BE2C (cell line): ENCODE results near the gene RET.

Source experiments
- DNase-seq: peaks from one replicate; pipeline ENCODE4 v3.0.0-alpha.2; 2020
- H3K27me3 ChIP-seq: fragments of 250-450 bp; sonication (Bioruptor Pico); 2 replicates; pipeline ENCODE4 v1.5.1; 2020; ENCODE audit warnings: mild to moderate bottlenecking
- H3K36me3 ChIP-seq: fragments of 250-450 bp; sonication (Bioruptor Pico); 2 replicates; pipeline ENCODE4 v1.5.1; 2020; ENCODE audit warnings: mild to moderate bottlenecking
- H3K4me1 ChIP-seq: fragments of 250-450 bp; sonication (Bioruptor Pico); 2 replicates; pipeline ENCODE4 v1.5.1; 2020
- H3K4me3 ChIP-seq: 2 replicates; pipeline ENCODE4 v1.5.1; 2011; ENCODE audit warnings: low read depth, low read length
- H3K9me3 ChIP-seq: fragments of 250-450 bp; sonication (Bioruptor Pico); 2 replicates; pipeline ENCODE4 v1.5.1; 2020
- TF ChIP-seq, protein P1 (sequence below): IDR thresholded peaks from 2 replicates; pipeline ENCODE4 v1.5.1; 2012; ENCODE audit warnings: mild to moderate bottlenecking, low read depth, low read length

RET gene

DNA sequence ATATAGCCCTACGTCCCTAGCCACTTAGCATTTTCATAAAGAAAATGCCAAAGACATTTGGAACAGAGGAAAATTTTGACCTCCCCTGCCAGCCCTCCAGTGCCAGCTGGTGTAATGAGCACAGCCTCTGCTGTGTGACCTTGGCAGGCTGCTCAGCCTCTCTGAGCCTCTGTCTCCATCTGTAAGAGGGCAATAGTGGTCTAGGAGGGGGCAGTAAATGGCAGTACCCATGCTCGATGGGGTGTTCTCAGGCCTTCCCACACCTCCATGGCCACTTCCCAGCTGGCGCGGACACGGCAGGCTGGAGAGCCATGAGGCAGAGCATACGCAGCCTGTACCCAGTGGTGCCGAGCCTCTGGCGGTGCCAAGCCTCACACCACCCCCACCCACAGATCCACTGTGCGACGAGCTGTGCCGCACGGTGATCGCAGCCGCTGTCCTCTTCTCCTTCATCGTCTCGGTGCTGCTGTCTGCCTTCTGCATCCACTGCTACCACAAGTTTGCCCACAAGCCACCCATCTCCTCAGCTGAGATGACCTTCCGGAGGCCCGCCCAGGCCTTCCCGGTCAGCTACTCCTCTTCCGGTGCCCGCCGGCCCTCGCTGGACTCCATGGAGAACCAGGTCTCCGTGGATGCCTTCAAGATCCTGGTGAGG is 37.3 kb downstream of the RET start:
- no peaks in the 10 kb centered on the region for H3K27me3 ChIP-seq
- H3K4me1 ChIP-seq = peaks cover under 1% of the 10 kb centered on the region; the same call in 1 of the 2 replicates
- H3K36me3 ChIP-seq = peaks cover 100% of the 10 kb centered on the region
- no peak overlapping the region for H3K4me3 ChIP-seq
- H3K9me3 ChIP-seq = no peaks in the 10 kb centered on the region
- no peak for DNase-seq
- TF ChIP-seq, protein P1, sequence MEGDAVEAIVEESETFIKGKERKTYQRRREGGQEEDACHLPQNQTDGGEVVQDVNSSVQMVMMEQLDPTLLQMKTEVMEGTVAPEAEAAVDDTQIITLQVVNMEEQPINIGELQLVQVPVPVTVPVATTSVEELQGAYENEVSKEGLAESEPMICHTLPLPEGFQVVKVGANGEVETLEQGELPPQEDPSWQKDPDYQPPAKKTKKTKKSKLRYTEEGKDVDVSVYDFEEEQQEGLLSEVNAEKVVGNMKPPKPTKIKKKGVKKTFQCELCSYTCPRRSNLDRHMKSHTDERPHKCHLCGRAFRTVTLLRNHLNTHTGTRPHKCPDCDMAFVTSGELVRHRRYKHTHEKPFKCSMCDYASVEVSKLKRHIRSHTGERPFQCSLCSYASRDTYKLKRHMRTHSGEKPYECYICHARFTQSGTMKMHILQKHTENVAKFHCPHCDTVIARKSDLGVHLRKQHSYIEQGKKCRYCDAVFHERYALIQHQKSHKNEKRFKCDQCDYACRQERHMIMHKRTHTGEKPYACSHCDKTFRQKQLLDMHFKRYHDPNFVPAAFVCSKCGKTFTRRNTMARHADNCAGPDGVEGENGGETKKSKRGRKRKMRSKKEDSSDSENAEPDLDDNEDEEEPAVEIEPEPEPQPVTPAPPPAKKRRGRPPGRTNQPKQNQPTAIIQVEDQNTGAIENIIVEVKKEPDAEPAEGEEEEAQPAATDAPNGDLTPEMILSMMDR = no peak

- Histone ChIP-seq H3K36me3 (peaks cover 100% of the 10 kb centered on the region), H3K4me3 (no peak overlapping the region), H3K9me3 (no peaks in the 10 kb centered on the region), H3K4me1 (no peaks in the 10 kb centered on the region; the same call in 1 of the 2 replicates), H3K27me3 (no peaks in the 10 kb centered on the region)
- no peak for DNase-seq
- TF ChIP-seq, protein P1 = no peak
These were observed 38.1 kb downstream of the RET start for GRCh38 chr10:43114743-43115611.

DNA sequence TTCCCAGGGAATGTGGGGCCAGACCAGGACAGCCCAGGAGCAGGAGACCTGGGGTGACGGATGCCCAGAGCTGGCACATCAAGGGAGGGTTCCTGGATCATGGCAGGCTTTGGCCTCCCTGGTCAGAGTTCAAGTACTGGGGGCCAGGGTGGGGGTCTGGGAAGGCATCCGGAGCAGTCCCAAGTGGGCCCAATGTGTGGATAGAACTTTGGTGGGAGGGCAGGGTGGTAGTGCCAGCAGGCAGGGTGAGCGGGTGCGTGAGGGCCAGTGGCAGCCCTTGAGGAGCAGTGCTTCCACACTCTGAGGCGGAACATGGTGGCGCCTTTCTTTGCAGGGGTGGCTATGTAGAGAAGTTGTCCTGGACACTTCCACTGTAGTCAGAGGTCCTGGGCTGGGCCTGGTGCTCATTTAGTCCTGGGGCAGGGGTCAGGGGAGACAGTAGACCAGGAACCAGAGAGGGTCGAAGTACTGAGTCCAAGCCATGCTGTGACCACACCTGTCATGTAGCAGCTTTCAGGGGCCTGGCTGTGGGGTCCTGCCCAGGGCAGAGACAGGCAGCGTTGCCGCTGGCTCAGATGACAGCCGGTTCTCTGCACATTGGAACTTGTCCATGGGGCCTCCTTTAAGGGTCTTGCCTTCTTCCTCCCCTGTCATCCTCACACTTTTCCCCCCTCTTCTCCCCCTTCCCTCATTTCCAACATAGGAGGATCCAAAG is 39.2 kb downstream of the RET start:
- no peaks in the 10 kb centered on the region; the same call in 1 of the 2 replicates for H3K4me1 ChIP-seq
- H3K4me3 ChIP-seq = no peak overlapping the region
- H3K27me3 ChIP-seq = no peaks in the 10 kb centered on the region
- H3K36me3 ChIP-seq = peaks cover 100% of the 10 kb centered on the region
- DNase-seq = no peak
- H3K9me3 ChIP-seq = no peaks in the 10 kb centered on the region
- TF ChIP-seq, protein P1 = no peak

- TF ChIP-seq, protein P1 = no peak
- Histone ChIP-seq H3K27me3 (no peaks in the 10 kb centered on the region), H3K36me3 (peaks cover 100% of the 10 kb centered on the region), H3K4me1 (no peaks in the 10 kb centered on the region; the same call in 1 of the 2 replicates), H3K4me3 (no peak overlapping the region), H3K9me3 (no peaks in the 10 kb centered on the region)
- DNase-seq = no peak
These were observed 39.7 kb downstream of the RET start for GRCh38 chr10:43116596-43116995.

DNA sequence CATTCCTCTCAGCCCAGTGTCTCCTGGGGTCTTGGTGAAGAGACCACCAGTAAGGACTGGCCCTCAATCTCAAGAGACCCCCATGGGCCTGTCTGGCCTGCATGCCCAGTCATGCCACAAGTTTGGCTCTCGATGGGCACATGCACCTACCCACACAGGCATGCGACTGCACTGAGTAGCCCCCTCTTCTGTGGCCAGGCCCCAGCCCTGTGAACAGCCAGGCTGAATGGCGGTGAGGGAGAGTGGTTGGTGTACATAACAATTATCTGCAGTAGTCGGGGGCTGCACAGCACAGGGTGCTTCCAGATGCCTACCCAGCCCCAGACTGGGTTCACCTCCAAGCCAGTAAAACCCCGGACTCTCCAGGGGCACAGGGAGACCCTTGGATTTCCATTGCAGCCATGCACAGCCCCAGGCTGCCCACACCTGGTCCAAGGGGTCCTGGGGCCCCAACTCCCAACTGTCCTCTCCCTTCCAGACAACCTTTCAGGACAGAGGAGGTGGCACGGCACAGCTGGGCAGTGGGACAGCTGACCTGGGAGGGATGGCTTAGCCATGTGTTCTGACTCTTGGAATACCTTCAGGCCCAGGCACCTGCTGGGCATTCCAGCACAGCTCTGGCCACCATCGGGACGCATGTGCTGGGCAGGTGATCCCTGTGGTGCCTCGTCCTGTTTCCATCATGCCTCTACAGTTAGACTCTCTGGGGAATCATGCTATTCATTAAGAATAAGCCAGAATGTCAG is 40.3 kb downstream of the RET start:
- H3K9me3 ChIP-seq = no peaks in the 10 kb centered on the region
- peaks cover 100% of the 10 kb centered on the region for H3K36me3 ChIP-seq
- H3K4me3 ChIP-seq = no peak overlapping the region
- no peaks in the 10 kb centered on the region; the same call in 1 of the 2 replicates for H3K4me1 ChIP-seq
- DNase-seq = no peak
- TF ChIP-seq, protein P1 = no peak
- no peaks in the 10 kb centered on the region for H3K27me3 ChIP-seq
